CD4-positive, alpha-beta T cell (primary cell): ENCODE results near the gene KIAA2012. TPM values are rescaled to one million over a fixed set of nuclear protein-coding genes. Genes with fewer than 3 reads are reported as not detected.

Experiments
- ATAC-seq: fragments of 200-7000 bp; cut with Tn5 transposase; one replicate; pipeline ENCODE4 v1.10.0; 2022; ENCODE audit warnings: mild to moderate bottlenecking; ENCODE audit not compliant: poor library complexity
- CTCF ChIA-PET: fragments of 350-600 bp; sonication (Branson Sonifier 250); formaldehyde crosslinking; loops from one replicate; lab custom pipeline; 2021; ENCODE audit warnings: antibody characterized with exemption, inconsistent platforms; lab: Charles Lee
- POLR2A ChIA-PET: fragments of 350-600 bp; sonication (Branson Sonifier 250); formaldehyde crosslinking; loops from one replicate; lab custom pipeline; 2021; ENCODE audit warnings: antibody characterized with exemption, inconsistent platforms; lab: Charles Lee
- DNase-seq, 14 experiments: peaks; one replicate each; pipeline ENCODE4 v3.0.0-alpha.2; 2013 to 2020; ENCODE audit warnings: mixed read lengths in 2 of 14
- H3K27ac ChIP-seq, 2 donors: one replicate each; pipeline versions ENCODE4 v1.5.1 to v1.7.0; 2013; ENCODE audit warnings: low read length in 2 of 2, low read depth in 1 of 2, mild to moderate bottlenecking in 1 of 2
- H3K27me3 ChIP-seq, 2 experiments: 1 replicate in 1 of 2; 2 replicates in 1 of 2; pipeline versions ENCODE4 v1.6.1 to v1.7.0; 2013; ENCODE audit warnings: low read length in 2 of 2, control low read depth in 1 of 2, mild to moderate bottlenecking in 1 of 2, moderate library complexity in 1 of 2; ENCODE audit not compliant: insufficient read depth in 2 of 2, control insufficient read depth in 1 of 2
- H3K36me3 ChIP-seq: one replicate; pipeline ENCODE4 v1.6.1; 2013; ENCODE audit warnings: low read length, control low read depth; ENCODE audit not compliant: insufficient read depth
- H3K4me1 ChIP-seq: one replicate; pipeline ENCODE4 v1.6.1; 2013; ENCODE audit warnings: low read length, control low read depth; ENCODE audit not compliant: insufficient read depth
- H3K4me3 ChIP-seq: one replicate; pipeline ENCODE4 v1.5.1; 2013; ENCODE audit warnings: mild to moderate bottlenecking, low read length, moderate library complexity
- H3K9me3 ChIP-seq, 2 experiments: 1 replicate in 1 of 2; 2 replicates in 1 of 2; pipeline versions ENCODE4 v1.6.1 to v1.7.0; 2013; ENCODE audit warnings: low read length in 2 of 2, mild to moderate bottlenecking in 2 of 2, control low read depth in 1 of 2, moderate library complexity in 1 of 2; ENCODE audit not compliant: control insufficient read depth in 1 of 2, insufficient read depth in 1 of 2
- H3K27ac Mint-ChIP-seq: one replicate; pipeline ENCODE4 v1.8.0; 2020; ENCODE audit warnings: mixed read lengths
- H3K27me3 Mint-ChIP-seq: one replicate; pipeline ENCODE4 v1.8.0; 2021; ENCODE audit warnings: mixed read lengths
- H3K36me3 Mint-ChIP-seq: one replicate; pipeline ENCODE4 v1.8.0; 2021; ENCODE audit warnings: low read depth, mixed read lengths
- H3K4me1 Mint-ChIP-seq: one replicate; pipeline ENCODE4 v1.8.0; 2021; ENCODE audit warnings: low read depth, mixed read lengths
- H3K4me3 Mint-ChIP-seq: one replicate; pipeline ENCODE4 v1.8.0; 2020; ENCODE audit warnings: mild to moderate bottlenecking, mixed read lengths
- H3K9me3 Mint-ChIP-seq: one replicate; pipeline ENCODE4 v1.8.0; 2020; ENCODE audit warnings: mixed read lengths
- intact Hi-C, 2 experiments: fragments of 100-400 bp; cut with DNase I in 1 of 2; cut with micrococcal nuclease in 1 of 2; formaldehyde crosslinking; loops; one replicate each; pipeline versions ENCODE4 v1.15.1 to v1.9.0; 2023 to 2025; cut with DNase I, micrococcal nuclease
- total RNA-seq, 174 experiments: library from RNA in 2 of 174; stranded (reverse) in 2 of 174; gene quantifications; one replicate each; pipeline ENCODE4 v1.2.3 and lab custom pipeline; 2021 to 2026
- TF ChIP-seq, protein P1 (sequence below): fragments of 200-600 bp; IDR thresholded peaks from one replicate; pipeline ENCODE4 v1.8.0; 2022; ENCODE audit warnings: antibody characterized with exemption, mild to moderate bottlenecking

Gene KIAA2012
- total RNA-seq, 2 experiments from 2014 or later: not detected

DNA sequence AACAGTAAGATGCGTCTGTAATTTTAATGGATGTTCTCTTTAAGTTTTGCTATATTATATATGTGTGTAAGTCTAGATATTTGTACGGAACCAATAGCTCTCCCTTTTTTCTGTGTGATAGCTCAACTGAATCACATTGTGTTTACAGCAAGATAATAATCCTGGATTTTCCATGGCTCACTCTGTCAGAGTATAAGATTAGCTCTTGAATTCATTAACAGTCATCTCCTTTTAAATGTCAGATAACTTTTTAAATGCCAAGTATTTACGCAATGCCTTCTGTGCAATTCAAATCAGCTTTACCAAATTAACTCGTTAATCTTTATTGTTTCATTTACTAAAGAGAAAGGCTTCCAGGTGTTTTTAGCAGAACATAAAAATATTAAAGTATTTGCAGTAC is 76.9 kb downstream of the KIAA2012 start:
- peaks cover 0 to 8% of the 10 kb centered on the region in 2 experiments for H3K27me3 ChIP-seq
- no peaks in the 10 kb centered on the region for H3K36me3 ChIP-seq
- intact Hi-C loops: loop anchor here in 1 of 2 experiments (5.0 kb wide), 1 partner anchor 1568 kb away; no protein-coding TSS in a partner anchor
- peaks cover 12% of the 10 kb centered on the region for H3K27me3 Mint-ChIP-seq
- H3K4me3 ChIP-seq: no peak overlapping the region
- no peak overlapping the region for H3K27ac ChIP-seq
- peaks cover 0 to 3% of the 10 kb centered on the region in 2 experiments for H3K9me3 ChIP-seq
- TF ChIP-seq, protein P1, sequence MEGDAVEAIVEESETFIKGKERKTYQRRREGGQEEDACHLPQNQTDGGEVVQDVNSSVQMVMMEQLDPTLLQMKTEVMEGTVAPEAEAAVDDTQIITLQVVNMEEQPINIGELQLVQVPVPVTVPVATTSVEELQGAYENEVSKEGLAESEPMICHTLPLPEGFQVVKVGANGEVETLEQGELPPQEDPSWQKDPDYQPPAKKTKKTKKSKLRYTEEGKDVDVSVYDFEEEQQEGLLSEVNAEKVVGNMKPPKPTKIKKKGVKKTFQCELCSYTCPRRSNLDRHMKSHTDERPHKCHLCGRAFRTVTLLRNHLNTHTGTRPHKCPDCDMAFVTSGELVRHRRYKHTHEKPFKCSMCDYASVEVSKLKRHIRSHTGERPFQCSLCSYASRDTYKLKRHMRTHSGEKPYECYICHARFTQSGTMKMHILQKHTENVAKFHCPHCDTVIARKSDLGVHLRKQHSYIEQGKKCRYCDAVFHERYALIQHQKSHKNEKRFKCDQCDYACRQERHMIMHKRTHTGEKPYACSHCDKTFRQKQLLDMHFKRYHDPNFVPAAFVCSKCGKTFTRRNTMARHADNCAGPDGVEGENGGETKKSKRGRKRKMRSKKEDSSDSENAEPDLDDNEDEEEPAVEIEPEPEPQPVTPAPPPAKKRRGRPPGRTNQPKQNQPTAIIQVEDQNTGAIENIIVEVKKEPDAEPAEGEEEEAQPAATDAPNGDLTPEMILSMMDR: no peak
- ChIA-PET POLR2A (no interaction called here), CTCF (interaction anchor here (1.1 kb wide), 1 partner anchor 13 kb away, joined by 4 read pairs; no protein-coding TSS in a partner anchor)
- DNase-seq (no peak), ATAC-seq (no peak)
- H3K4me1 Mint-ChIP-seq: no peaks in the 10 kb centered on the region
- H3K4me3 Mint-ChIP-seq: no peak overlapping the region
- no peaks in the 10 kb centered on the region for H3K9me3 Mint-ChIP-seq
- no peak overlapping the region for H3K27ac Mint-ChIP-seq
- no peaks in the 10 kb centered on the region for H3K4me1 ChIP-seq
- no peaks in the 10 kb centered on the region for H3K36me3 Mint-ChIP-seq

DNA sequence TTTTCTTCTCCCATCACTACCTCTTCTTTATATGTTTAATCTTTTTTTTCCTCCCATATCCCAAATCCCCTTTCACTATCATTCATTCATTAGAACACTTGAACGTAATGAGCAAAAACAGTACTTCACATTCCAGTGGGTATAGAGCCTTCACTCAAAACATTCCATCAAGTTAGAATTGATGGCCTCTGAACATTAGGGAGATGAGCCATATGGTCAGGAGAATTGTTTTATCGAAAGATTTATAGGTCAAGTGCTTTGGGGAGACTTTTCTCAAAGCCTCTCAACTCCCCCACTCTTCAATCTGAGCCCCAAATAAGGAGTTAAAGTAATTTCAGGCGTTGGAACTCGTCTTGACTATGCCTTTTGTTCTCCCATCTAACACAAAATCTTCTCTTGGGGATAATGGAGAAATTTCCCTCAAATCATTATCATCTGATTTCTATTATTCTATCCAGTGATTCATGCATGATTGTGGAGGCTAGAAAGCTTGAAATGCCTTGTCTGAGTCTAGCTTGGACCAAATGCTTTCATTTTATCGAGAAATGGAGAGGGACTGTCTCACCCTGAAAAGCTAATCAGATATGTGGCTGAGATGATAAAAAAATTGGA is 79.2 kb downstream of the KIAA2012 start:
- Histone ChIP-seq H3K27ac (no peak overlapping the region), H3K27me3 (peaks cover 0 to 5% of the 10 kb centered on the region in 2 experiments), H3K4me3 (no peak overlapping the region), H3K4me1 (no peaks in the 10 kb centered on the region), H3K36me3 (no peaks in the 10 kb centered on the region), H3K9me3 (peaks cover 0 to 3% of the 10 kb centered on the region in 2 experiments)
- intact Hi-C loops: no loop called here
- POLR2A ChIA-PET: no interaction called here
- Mint-ChIP-seq H3K27me3 (peaks cover 16% of the 10 kb centered on the region), H3K9me3 (no peaks in the 10 kb centered on the region), H3K27ac (no peak overlapping the region), H3K4me3 (no peak overlapping the region), H3K36me3 (no peaks in the 10 kb centered on the region), H3K4me1 (no peaks in the 10 kb centered on the region)
- TF ChIP-seq, protein P1: no peak
- ATAC-seq (no peak), DNase-seq (no peak)
- CTCF ChIA-PET: interaction anchor here (0.6 kb wide), 1 partner anchor 11 kb away, joined by 3 read pairs; no protein-coding TSS in a partner anchor

DNA sequence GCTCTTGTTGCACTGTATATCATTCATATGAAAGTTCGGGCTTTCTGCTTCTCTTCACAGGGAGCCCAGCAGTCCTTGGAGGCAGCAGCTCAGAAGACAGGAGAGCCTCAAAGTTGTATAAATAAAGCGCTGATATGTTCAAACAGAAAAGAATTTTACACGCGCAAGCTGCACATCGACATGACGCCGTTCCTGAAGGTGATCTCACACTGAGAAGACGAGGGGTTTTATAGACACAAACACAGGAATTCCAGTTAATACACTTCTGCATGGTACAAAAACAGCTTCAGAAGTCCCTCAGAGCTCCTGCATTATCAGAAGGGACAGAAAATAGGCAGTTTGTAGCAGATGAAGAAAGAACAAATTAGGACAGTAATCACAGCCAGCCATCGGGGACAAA is 81.6 kb downstream of the KIAA2012 start:
- no peak overlapping the region for H3K27ac ChIP-seq
- no peak overlapping the region for H3K4me3 Mint-ChIP-seq
- ChIA-PET POLR2A (no interaction called here), CTCF (no interaction called here)
- H3K4me1 ChIP-seq: no peaks in the 10 kb centered on the region
- no peaks in the 10 kb centered on the region for H3K9me3 ChIP-seq
- intact Hi-C loops: no loop called here
- H3K36me3 ChIP-seq: no peaks in the 10 kb centered on the region
- DNase-seq (no peak), ATAC-seq (no peak)
- no peaks in the 10 kb centered on the region for H3K36me3 Mint-ChIP-seq
- no peaks in the 10 kb centered on the region for H3K9me3 Mint-ChIP-seq
- no peak overlapping the region for H3K27ac Mint-ChIP-seq
- TF ChIP-seq, protein P1: no peak
- no peaks in the 10 kb centered on the region for H3K4me1 Mint-ChIP-seq
- H3K27me3 Mint-ChIP-seq: peaks cover 16% of the 10 kb centered on the region
- H3K27me3 ChIP-seq: peaks cover 0 to 2% of the 10 kb centered on the region in 2 experiments
- no peak overlapping the region for H3K4me3 ChIP-seq
